ENCODE measurements around the gene SENP5.

GRCh38 chr3:196949750-196950149 lies 82.0 kb downstream of the SENP5 start:
- no peak for TF ChIP-seq CTCF (IDR thresholded peaks at IDR 0.05; ENCODE audit: insufficient read depth, low read length, poor library complexity, severe bottlenecking)
- no peak for TF ChIP-seq EZH2phosphoT487 (conservative IDR thresholded peaks at IDR 0.05; ENCODE audit: low read length)

Measured in SU-DHL-6 (cell line).